Astrocyte of the spinal cord (primary cell): ENCODE data around the gene NEMP2.

Experiments
- DNase-seq: peaks from one replicate; pipeline ENCODE4 v3.0.0; 2011; ENCODE audit warnings: low read depth, low spot score
- H3K4me3 ChIP-seq: 2 replicates; pipeline ENCODE4 v1.5.1; 2011; ENCODE audit warnings: low read depth, mild to moderate bottlenecking, low read length, moderate library complexity
- in situ Hi-C: cut with HindIII; loops from 2 replicates; pipeline ENCODE4 v1.10.0; 2017; ENCODE audit warnings: low sequenced_read_pairs
- TF ChIP-seq, protein P1 (sequence below): IDR thresholded peaks from 2 replicates; pipeline ENCODE4 v1.5.1; 2012; ENCODE audit warnings: low read depth, mild to moderate bottlenecking, low read length, inconsistent platforms

Gene NEMP2, protein sequence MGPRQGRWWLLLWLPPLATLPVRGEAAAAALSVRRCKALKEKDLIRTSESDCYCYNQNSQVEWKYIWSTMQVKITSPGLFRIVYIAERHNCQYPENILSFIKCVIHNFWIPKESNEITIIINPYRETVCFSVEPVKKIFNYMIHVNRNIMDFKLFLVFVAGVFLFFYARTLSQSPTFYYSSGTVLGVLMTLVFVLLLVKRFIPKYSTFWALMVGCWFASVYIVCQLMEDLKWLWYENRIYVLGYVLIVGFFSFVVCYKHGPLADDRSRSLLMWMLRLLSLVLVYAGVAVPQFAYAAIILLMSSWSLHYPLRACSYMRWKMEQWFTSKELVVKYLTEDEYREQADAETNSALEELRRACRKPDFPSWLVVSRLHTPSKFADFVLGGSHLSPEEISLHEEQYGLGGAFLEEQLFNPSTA

DNA sequence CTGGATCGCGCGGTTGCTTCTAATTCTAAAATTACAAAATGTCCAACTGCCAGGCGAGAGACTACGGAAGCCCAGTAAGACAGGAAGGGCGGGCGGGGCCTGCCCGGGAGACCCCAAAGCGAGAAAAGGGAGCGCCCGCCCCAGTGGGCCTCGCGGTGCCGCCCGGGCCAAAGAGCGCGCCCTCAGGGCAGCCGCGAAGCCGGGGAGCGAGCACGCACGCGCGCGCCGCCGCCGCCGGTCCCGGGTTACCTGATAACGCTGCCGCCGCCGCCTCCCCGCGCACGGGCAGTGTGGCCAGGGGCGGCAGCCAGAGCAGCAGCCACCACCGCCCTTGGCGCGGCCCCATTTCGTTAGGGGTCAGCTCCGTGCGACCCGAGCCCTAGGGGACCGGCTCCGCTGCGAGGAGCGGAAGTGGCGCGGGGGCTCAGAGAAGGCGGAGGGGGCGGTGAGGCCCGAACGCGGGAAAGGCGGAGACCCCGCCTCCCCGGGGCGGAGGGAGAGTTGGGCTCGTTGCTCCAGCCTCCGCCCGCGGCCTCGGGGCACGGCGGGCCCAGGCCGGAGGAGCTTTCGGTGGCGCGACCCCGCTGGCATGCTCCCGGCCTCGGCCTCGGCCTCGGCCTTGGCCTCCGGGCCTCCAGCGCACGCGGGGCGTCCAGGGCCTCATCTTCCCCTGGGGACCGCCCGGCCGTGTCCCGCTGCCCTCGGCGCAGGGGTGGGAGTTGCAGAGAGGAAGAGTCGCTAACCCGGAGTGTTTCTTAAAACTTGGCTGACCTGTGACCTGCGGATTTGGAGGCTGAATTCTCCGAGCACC, at the start of gene NEMP2:
Gene NEMP2 (minus strand): TSS at position 413 of the 811 bp plus-strand sequence. CDS start 67 bp downstream, at position 346.
- peak within 1 kb of the TSS; percentile 44 for H3K4me3 ChIP-seq
- peak; percentile 61 for DNase-seq
- TF ChIP-seq, protein P1, sequence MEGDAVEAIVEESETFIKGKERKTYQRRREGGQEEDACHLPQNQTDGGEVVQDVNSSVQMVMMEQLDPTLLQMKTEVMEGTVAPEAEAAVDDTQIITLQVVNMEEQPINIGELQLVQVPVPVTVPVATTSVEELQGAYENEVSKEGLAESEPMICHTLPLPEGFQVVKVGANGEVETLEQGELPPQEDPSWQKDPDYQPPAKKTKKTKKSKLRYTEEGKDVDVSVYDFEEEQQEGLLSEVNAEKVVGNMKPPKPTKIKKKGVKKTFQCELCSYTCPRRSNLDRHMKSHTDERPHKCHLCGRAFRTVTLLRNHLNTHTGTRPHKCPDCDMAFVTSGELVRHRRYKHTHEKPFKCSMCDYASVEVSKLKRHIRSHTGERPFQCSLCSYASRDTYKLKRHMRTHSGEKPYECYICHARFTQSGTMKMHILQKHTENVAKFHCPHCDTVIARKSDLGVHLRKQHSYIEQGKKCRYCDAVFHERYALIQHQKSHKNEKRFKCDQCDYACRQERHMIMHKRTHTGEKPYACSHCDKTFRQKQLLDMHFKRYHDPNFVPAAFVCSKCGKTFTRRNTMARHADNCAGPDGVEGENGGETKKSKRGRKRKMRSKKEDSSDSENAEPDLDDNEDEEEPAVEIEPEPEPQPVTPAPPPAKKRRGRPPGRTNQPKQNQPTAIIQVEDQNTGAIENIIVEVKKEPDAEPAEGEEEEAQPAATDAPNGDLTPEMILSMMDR, result no peak
- in situ Hi-C loops, result no loop called here

DNA sequence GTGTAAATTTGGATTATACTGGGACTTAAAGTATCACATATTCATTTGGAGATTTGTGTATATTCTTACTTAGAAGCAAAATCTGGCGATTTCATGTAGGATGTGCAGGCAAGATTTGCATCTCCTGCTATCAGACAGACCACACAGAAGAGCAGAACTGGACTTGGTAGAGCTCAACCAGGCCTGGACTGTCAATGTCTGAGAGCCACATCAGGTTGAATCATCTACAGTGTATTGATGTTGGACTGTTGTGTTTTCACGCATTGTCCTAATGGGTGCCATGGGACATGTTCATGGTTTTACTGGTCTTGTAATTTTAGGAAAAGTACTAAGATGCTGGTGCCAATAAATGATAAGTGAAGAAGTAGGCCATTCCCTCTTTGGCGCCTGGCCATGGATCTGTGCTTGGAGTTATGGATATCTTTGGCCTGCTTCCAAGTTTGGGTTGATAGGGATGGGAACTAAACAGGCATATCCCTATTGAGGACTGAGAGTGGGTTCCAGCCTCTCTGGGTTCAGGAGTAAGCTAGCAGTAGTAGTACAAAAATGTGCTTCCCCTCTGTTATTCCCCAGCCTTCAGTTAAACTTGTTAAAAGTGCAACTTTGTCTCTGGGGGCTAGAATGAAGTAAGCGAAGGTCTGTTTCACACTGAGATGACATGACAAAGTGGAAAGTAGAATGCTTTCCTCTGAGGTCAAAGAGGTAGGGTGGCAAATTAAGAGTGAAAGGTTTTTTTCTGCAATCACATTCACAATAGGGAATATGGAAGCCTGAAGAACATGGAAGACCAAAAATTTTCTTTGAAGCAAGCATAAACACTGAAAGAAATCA, 49.2 kb upstream of the NEMP2 start:
- H3K4me3 ChIP-seq, result no peak overlapping the region
- in situ Hi-C loops, result no loop called here
- TF ChIP-seq, protein P1, result no peak
- DNase-seq, result no peak

DNA sequence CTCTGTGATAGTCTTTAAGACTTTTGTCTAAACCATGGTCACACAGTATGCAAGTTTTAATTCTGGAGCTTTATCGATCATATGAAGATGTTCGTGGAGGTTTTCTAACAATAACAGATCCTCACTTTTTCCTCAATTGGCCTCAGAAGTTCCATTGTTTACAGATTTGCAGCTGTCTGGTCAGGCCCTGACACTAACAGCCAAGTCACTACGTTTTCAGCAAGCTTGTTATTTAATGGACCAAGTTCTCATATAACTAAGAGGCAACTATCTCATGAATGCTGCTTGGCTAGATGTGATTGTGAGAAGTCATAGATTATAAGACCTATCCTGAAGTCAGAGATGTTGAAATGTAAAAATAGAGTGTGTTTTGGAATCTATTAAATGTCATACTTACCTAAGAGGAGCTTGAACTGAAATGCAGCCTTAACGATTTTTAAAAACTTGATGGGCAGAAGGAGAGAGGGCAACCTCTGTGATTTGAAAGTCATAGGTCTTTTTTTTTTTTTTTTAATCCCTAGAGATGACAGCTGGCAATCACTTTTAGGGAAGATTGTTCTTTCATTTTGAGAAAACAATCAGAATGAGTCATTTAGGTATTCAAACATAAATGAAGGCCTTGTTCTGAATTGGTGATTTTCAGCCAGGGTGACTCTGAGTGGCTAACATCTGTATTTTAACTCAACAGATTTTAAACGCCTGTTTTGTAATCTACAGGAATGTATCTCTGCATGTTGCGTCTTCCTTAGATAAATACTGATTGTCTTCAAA, 48.4 kb upstream of the NEMP2 start:
- DNase-seq, result no peak
- in situ Hi-C loops, result no loop called here
- TF ChIP-seq, protein P1, result no peak
- H3K4me3 ChIP-seq, result no peak overlapping the region

DNA sequence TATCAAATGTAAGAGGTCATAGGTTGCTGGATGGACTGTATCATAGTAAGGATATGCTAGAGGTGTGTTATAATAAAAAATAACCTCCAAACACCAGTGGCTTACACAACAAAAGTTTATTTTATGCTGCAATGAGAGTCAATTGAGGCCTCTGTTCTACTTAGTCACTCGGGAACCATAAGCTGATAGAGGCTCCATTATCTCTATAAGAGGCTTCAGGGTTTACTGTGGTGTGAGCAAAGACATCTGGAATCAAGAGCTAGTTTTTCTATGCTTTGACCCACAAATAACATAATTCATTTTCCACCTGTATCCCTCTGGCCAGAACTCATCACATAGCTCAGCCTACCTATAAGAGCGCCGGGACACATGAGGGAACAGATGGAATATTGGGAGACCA, 47.5 kb upstream of the NEMP2 start:
- no peak overlapping the region for H3K4me3 ChIP-seq
- DNase-seq, result no peak
- in situ Hi-C loops, result no loop called here
- TF ChIP-seq, protein P1, result no peak

DNA sequence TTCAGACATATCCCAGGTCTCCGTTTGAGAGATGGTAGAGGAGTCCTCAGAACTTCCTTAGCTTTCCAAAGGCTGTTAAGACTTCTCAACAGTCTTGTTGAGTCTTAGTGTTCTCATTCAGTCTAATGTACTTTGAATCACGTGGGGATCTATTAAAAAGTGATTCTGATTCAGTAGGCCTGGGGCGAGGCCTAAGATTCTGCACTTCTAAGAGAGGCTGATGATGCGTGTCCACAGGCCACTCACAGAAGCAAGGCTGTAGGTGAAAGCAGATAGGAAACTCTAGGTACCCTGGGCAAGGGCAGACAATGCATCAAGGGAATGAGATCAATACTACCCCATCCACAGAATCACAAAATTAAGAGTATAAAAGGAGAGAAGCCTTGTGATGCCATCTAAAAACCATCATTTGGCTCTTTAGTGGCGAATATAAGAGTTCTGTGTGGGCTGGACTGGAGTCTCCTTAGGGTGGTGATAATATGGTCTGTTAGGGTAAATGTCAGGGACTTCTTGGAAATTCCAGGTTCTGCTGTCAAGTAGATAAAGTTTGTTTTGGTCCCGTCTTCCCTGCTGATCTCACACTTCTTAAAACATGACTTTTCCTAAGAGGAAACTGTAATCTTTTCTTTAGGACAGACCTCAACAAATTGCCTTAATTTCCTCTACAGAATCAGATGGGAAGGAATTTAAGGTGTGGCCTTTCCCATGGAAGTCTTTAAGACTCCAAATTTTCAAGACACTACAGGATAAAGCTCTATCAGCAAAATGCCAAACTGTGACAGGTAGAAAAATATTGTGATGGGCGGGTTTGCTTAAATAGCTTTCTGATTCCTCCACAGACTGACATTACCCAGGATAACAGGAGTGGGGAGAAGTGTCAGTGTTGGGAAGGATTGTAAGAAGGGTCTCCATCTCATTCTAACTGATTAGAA, 45.7 kb upstream of the NEMP2 start:
- TF ChIP-seq, protein P1, result no peak
- in situ Hi-C loops, result no loop called here
- H3K4me3 ChIP-seq, result no peak overlapping the region
- DNase-seq, result no peak
